Endothelial cell of umbilical vein (primary cell): Measurements from ENCODE around the gene CCDC7. TPM values are rescaled to one million over a fixed set of nuclear protein-coding genes. Genes with fewer than 3 reads are reported as not detected.

Source experiments
- BruUV-seq: library from RNA; stranded (reverse); fragments of 400-500 nt; replicated peaks from 2 replicates; lab custom pipeline; 2021; lab: Mats Ljungman, UMichigan
- CTCF ChIA-PET: fragments of 300-600, 350-600 bp; sonication (Branson Sonifier 250); formaldehyde crosslinking; loops from one replicate; lab custom pipeline; 2021; ENCODE audit warnings: antibody characterized with exemption, inconsistent platforms; lab: Charles Lee
- POLR2A ChIA-PET: fragments of 300-600, 350-600 bp; sonication (Branson Sonifier 250); formaldehyde crosslinking; loops from one replicate; lab custom pipeline; 2021; ENCODE audit warnings: antibody characterized with exemption, inconsistent platforms; lab: Charles Lee
- DNase-seq: peaks from one replicate; pipeline ENCODE4 v3.0.0-alpha.2; 2011; ENCODE audit warnings: low read depth, low spot score
- FAIRE-seq: peaks from 2 replicates; lab custom pipeline; 2011; peaks lifted over from hg19 to GRCh38; lab: Jason Lieb, UNC
- H2AFZ ChIP-seq: 2 replicates; pipeline ENCODE4 v1.6.0; 2012; ENCODE audit warnings: low read depth, low read length, control low read depth, inconsistent platforms
- H3K27ac ChIP-seq: 2 replicates; pipeline ENCODE4 v1.5.1; 2011; ENCODE audit warnings: low read depth, mild to moderate bottlenecking, control low read depth, low read length, moderate library complexity; ENCODE audit not compliant: insufficient read depth
- H3K27me3 ChIP-seq, 2 experiments: 2 replicates each; pipeline versions ENCODE4 v1.6.0 to v1.6.1; 2011; ENCODE audit warnings: low read length in 2 of 2, mixed read lengths in 1 of 2; ENCODE audit not compliant: control insufficient read depth in 2 of 2, insufficient read depth in 2 of 2
- H3K36me3 ChIP-seq, 2 experiments: 2 replicates in 1 of 2; 3 replicates in 1 of 2; pipeline ENCODE4 v1.5.1; 2011; ENCODE audit warnings: low read length in 2 of 2, mild to moderate bottlenecking in 1 of 2, moderate library complexity in 1 of 2; ENCODE audit not compliant: control insufficient read depth in 2 of 2, insufficient read depth in 2 of 2; ENCODE audit errors: extremely low read depth in 1 of 2
- H3K4me1 ChIP-seq: 3 replicates; pipeline ENCODE4 v1.5.1; 2011; ENCODE audit warnings: mild to moderate bottlenecking, low read length; ENCODE audit not compliant: control insufficient read depth, insufficient read depth; ENCODE audit errors: extremely low read depth
- H3K4me2 ChIP-seq: 2 replicates; pipeline ENCODE4 v1.6.1; 2011; ENCODE audit warnings: low read length, control low read depth, mixed read lengths; ENCODE audit not compliant: insufficient read depth
- H3K4me3 ChIP-seq, 3 experiments: fragments of 200-600 bp in 1 of 3; sonication (generic), shearing (Covaris generic) in 1 of 3; replicated peaks in 1 of 3; 2 replicates each; pipeline ENCODE4 v1.5.1; 2011 to 2016; ENCODE audit warnings: control low read depth in 3 of 3, low read length in 3 of 3, mild to moderate bottlenecking in 2 of 3, inconsistent platforms in 1 of 3, low read depth in 1 of 3, moderate library complexity in 1 of 3; ENCODE audit not compliant: insufficient read depth in 1 of 3
- H3K79me2 ChIP-seq: 2 replicates; pipeline ENCODE4 v1.6.0; 2012; ENCODE audit warnings: low read length, inconsistent platforms; ENCODE audit not compliant: control insufficient read depth, insufficient read depth
- H3K9ac ChIP-seq: replicated peaks from 2 replicates; pipeline ENCODE3; 2011; ENCODE audit warnings: low read length, control low read depth; ENCODE audit not compliant: insufficient read depth; ENCODE audit errors: extremely low read depth
- H3K9me1 ChIP-seq: replicated peaks from 3 replicates; pipeline ENCODE4 v1.6.0; 2011; ENCODE audit warnings: mild to moderate bottlenecking, low read length; ENCODE audit not compliant: control insufficient read depth, insufficient read depth; ENCODE audit errors: extremely low read depth
- H3K9me3 ChIP-seq: replicated peaks from 2 replicates; pipeline ENCODE4 v1.5.1; 2012; ENCODE audit warnings: low read length, inconsistent platforms; ENCODE audit not compliant: control insufficient read depth, insufficient read depth
- H4K20me1 ChIP-seq: replicated peaks from 2 replicates; pipeline ENCODE3; 2011; ENCODE audit warnings: mild to moderate bottlenecking, low read length; ENCODE audit not compliant: control insufficient read depth, insufficient read depth; ENCODE audit errors: extremely low read depth
- EZH2 ChIP-seq: IDR thresholded peaks from 2 replicates; pipeline ENCODE4 v1.6.1; 2012; ENCODE audit warnings: borderline replicate concordance, low read depth, mild to moderate bottlenecking, moderate library complexity, low read length, inconsistent platforms; ENCODE audit not compliant: severe bottlenecking
- FOS ChIP-seq: IDR thresholded peaks from 2 replicates; pipeline ENCODE4 v1.6.1; 2011; ENCODE audit warnings: mild to moderate bottlenecking, low read length, moderate library complexity, borderline replicate concordance; ENCODE audit not compliant: insufficient read depth
- GATA2 ChIP-seq: IDR thresholded peaks from 2 replicates; pipeline ENCODE4 v1.7.0; 2011; ENCODE audit warnings: low read depth, mild to moderate bottlenecking, moderate library complexity, mixed read lengths, low read length; ENCODE audit not compliant: insufficient read length, insufficient read depth
- JUN ChIP-seq: IDR thresholded peaks from 2 replicates; pipeline ENCODE4 v1.6.1; 2011; ENCODE audit warnings: borderline replicate concordance, low read depth; ENCODE audit not compliant: insufficient read length, insufficient read depth
- MAX ChIP-seq: IDR thresholded peaks from 2 replicates; pipeline ENCODE4 v1.6.1; 2011; ENCODE audit not compliant: insufficient read depth, insufficient read length
- MYC ChIP-seq: IDR thresholded peaks from one replicate; pipeline ENCODE4 v1.6.1; 2011; ENCODE audit warnings: mild to moderate bottlenecking, low read depth, low read length
- POLR2A ChIP-seq: IDR thresholded peaks from 2 replicates; pipeline ENCODE4 v1.6.1; 2012; ENCODE audit warnings: low read depth, mild to moderate bottlenecking, control low read depth, low read length
- POLR2AphosphoS5 ChIP-seq: IDR thresholded peaks from 2 replicates; pipeline ENCODE4 v1.6.1; 2012; ENCODE audit warnings: low read depth, mild to moderate bottlenecking, control low read depth, low read length, moderate library complexity; ENCODE audit not compliant: insufficient read depth
- dilution Hi-C: fragments of 300-500 bp; cut with MboI; formaldehyde crosslinking; loops from one replicate; pipeline ENCODE4 v1.15.0; 2019; ENCODE audit warnings: low sequenced_read_pairs; ENCODE audit not compliant: extremely low pct_ligation_motif_present
- intact Hi-C: fragments of 100-400 bp; cut with micrococcal nuclease; formaldehyde crosslinking; loops from one replicate; pipeline ENCODE4 v1.10.0; 2022
- polyA plus RNA-seq, 4 experiments: library from polyadenylated mRNA; depleted of rRNA in 3 of 4; stranded (reverse) in 3 of 4; unstranded in 1 of 4; fragments of >200 nt; gene quantifications; 2 replicates each; pipeline versions ENCODE4 v1.2.1 to v1.2.3, GENCODE V29; 2011 to 2012; ENCODE audit warnings: missing spikeins in 1 of 4
- total RNA-seq: library from RNA; stranded (reverse); gene quantifications from 2 replicates; pipeline ENCODE4 v1.2.3, GENCODE V29; 2021
- TF ChIP-seq, protein P1 (sequence below), 2 donors: IDR thresholded peaks; 1 replicate in 1 of 2; 2 replicates in 1 of 2; pipeline ENCODE4 v1.5.1; 2011; ENCODE audit warnings: low read length in 2 of 2, mild to moderate bottlenecking in 2 of 2, moderate library complexity in 2 of 2, control low read depth in 1 of 2, inconsistent platforms in 1 of 2, low read depth in 1 of 2; ENCODE audit not compliant: insufficient read depth in 1 of 2; ENCODE audit errors: extremely low read depth in 1 of 2

CCDC7 gene
- total and polyA plus RNA-seq, 2 donors (not counting 3 experiments of a cell fraction or from before 2014, with no cell fraction given) = 0.35 to 8.2 TPM

GRCh38 chr10:32793033-32793432 is 347.1 kb downstream of the CCDC7 start:
- no peaks in the 10 kb centered on the region for H4K20me1 ChIP-seq
- intact Hi-C loops = loop anchor here (10.0 kb wide), 2 partner anchors 402 to 1842 kb away; no protein-coding TSS in a partner anchor
- H3K4me1 ChIP-seq = no peaks in the 10 kb centered on the region
- no TSS peak for BruUV-seq
- no peak overlapping the region for H3K4me3 ChIP-seq
- H3K9me1 ChIP-seq = no peaks in the 10 kb centered on the region
- no peak overlapping the region for H2AFZ ChIP-seq
- H3K27me3 ChIP-seq = peaks cover 0 to 2% of the 10 kb centered on the region in 2 experiments
- ChIA-PET POLR2A (no interaction called here), CTCF (interaction anchor here (2.2 to 3.0 kb wide), 2 partner anchors 11 to 216 kb away, joined by 8 to 23 read pairs; no protein-coding TSS in a partner anchor)
- TF ChIP-seq GATA2 (no peak), EZH2 (no peak), JUN (no peak), MAX (no peak), MYC (no peak), FOS (no peak), POLR2AphosphoS5 (no peak), POLR2A (no peak)
- TF ChIP-seq, protein P1, sequence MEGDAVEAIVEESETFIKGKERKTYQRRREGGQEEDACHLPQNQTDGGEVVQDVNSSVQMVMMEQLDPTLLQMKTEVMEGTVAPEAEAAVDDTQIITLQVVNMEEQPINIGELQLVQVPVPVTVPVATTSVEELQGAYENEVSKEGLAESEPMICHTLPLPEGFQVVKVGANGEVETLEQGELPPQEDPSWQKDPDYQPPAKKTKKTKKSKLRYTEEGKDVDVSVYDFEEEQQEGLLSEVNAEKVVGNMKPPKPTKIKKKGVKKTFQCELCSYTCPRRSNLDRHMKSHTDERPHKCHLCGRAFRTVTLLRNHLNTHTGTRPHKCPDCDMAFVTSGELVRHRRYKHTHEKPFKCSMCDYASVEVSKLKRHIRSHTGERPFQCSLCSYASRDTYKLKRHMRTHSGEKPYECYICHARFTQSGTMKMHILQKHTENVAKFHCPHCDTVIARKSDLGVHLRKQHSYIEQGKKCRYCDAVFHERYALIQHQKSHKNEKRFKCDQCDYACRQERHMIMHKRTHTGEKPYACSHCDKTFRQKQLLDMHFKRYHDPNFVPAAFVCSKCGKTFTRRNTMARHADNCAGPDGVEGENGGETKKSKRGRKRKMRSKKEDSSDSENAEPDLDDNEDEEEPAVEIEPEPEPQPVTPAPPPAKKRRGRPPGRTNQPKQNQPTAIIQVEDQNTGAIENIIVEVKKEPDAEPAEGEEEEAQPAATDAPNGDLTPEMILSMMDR (IDR thresholded peaks at IDR 0.05; ENCODE audit: extremely low read depth in 1 of 2, insufficient read depth in 1 of 2, low read depth in 1 of 2, low read length in 2 of 2) = no peak
- H3K9me3 ChIP-seq = no peaks in the 10 kb centered on the region
- dilution Hi-C loops = no loop called here
- no peak overlapping the region for H3K27ac ChIP-seq
- FAIRE-seq (no peak), DNase-seq (no peak)
- H3K9ac ChIP-seq = no peak overlapping the region
- H3K4me2 ChIP-seq = no peak overlapping the region
- H3K79me2 ChIP-seq = no peaks in the 10 kb centered on the region
- no peaks in the 10 kb centered on the region for H3K36me3 ChIP-seq
